B cell (primary cell): ENCODE data around the gene PTGER3. TPM values are rescaled to one million over a fixed set of nuclear protein-coding genes. Genes with fewer than 3 reads are reported as not detected.

Experiments used
- ATAC-seq: fragments of 200-7000 bp; cut with Tn5 transposase; one replicate; pipeline ENCODE4 v1.10.0; 2021; ENCODE audit warnings: low read depth, mild to moderate bottlenecking, moderate number of reproducible peaks, moderate library complexity
- CTCF ChIA-PET: fragments of 350-600 bp; sonication (Branson Sonifier 250); formaldehyde crosslinking; loops from one replicate; lab custom pipeline; 2021; ENCODE audit warnings: antibody characterized with exemption, inconsistent platforms; lab: Charles Lee
- POLR2A ChIA-PET: fragments of 350-600 bp; sonication (Branson Sonifier 250); formaldehyde crosslinking; loops from one replicate; lab custom pipeline; 2021; ENCODE audit warnings: antibody characterized with exemption; lab: Charles Lee
- DNase-seq: peaks from one replicate; pipeline ENCODE4 v3.0.0; 2013
- H2AFZ ChIP-seq: 2 replicates; pipeline ENCODE4 v1.6.1; 2012; ENCODE audit warnings: mild to moderate bottlenecking, low read depth, low read length; ENCODE audit not compliant: insufficient read depth, poor library complexity, severe bottlenecking
- H3K27ac ChIP-seq, 2 donors: 1 replicate in 1 of 2; 2 replicates in 1 of 2; pipeline ENCODE4 v1.5.1; 2012 to 2013; ENCODE audit warnings: low read length in 2 of 2, mild to moderate bottlenecking in 2 of 2, moderate library complexity in 1 of 2
- H3K27me3 ChIP-seq, 4 experiments: fragments of 200-600 bp in 1 of 4; sonication (generic) in 1 of 4; replicated peaks in 1 of 4; 1 replicate in 2 of 4; 2 replicates in 2 of 4; pipeline versions ENCODE4 v1.6.1 to v1.7.0; 2013 to 2016; ENCODE audit warnings: low read length in 3 of 4, mild to moderate bottlenecking in 2 of 4, mixed read lengths in 1 of 4, moderate library complexity in 1 of 4; ENCODE audit not compliant: insufficient read depth in 4 of 4, control insufficient read depth in 3 of 4; ENCODE audit errors: control extremely low read depth in 1 of 4
- H3K36me3 ChIP-seq, 2 experiments: replicated peaks in 1 of 2; 1 replicate in 1 of 2; 2 replicates in 1 of 2; pipeline versions ENCODE4 v1.6.1 to v1.7.1; 2013; ENCODE audit warnings: low read length in 1 of 2; ENCODE audit not compliant: insufficient read depth in 2 of 2, control insufficient read depth in 1 of 2; ENCODE audit errors: control extremely low read depth in 1 of 2, extremely low read depth in 1 of 2
- H3K4me1 ChIP-seq, 2 donors: fragments of 200-600 bp in 1 of 2; sonication (generic) in 1 of 2; 1 replicate in 1 of 2; 2 replicates in 1 of 2; pipeline versions ENCODE4 v1.5.1 to v1.6.1; 2013 to 2017; ENCODE audit warnings: low read length in 2 of 2; ENCODE audit not compliant: control insufficient read depth in 2 of 2, insufficient read depth in 2 of 2
- H3K4me2 ChIP-seq: replicated peaks from 2 replicates; pipeline ENCODE3; 2012; ENCODE audit warnings: mild to moderate bottlenecking, low read depth, low read length; ENCODE audit not compliant: poor library complexity, severe bottlenecking
- H3K4me3 ChIP-seq, 5 experiments: fragments of 200-600 bp in 1 of 5; sonication (generic) in 1 of 5; 1 replicate in 3 of 5; 2 replicates in 2 of 5; pipeline versions ENCODE4 v1.5.1 to v1.7.0; 2011 to 2016; ENCODE audit warnings: low read length in 4 of 5, mild to moderate bottlenecking in 4 of 5, low read depth in 2 of 5, control low read depth in 1 of 5, moderate library complexity in 1 of 5; ENCODE audit not compliant: insufficient read depth in 1 of 5; ENCODE audit errors: control extremely low read depth in 1 of 5, extremely low read depth in 1 of 5
- H3K79me2 ChIP-seq: fragments of 200-600 bp; sonication (generic); one replicate; pipeline ENCODE4 v1.6.0; 2016; ENCODE audit warnings: low read length; ENCODE audit not compliant: control insufficient read depth, insufficient read depth
- H3K9ac ChIP-seq: fragments of 200-600 bp; sonication (generic); 2 replicates; pipeline ENCODE4 v1.6.1; 2017; ENCODE audit warnings: mild to moderate bottlenecking, low read length, moderate library complexity
- H3K9me3 ChIP-seq, 3 donors: one replicate each; pipeline versions ENCODE4 v1.6.1 to v1.7.1; 2013; ENCODE audit warnings: low read length in 2 of 3; ENCODE audit not compliant: control insufficient read depth in 2 of 3, insufficient read depth in 1 of 3; ENCODE audit errors: control extremely low read depth in 1 of 3
- H4K20me1 ChIP-seq: 2 replicates; pipeline ENCODE4 v1.6.0; 2012; ENCODE audit warnings: mild to moderate bottlenecking, low read length; ENCODE audit not compliant: insufficient read depth, control insufficient read depth, poor library complexity, severe bottlenecking
- H3K27ac Mint-ChIP-seq: one replicate; pipeline ENCODE4 v1.8.0; 2021; ENCODE audit warnings: mixed read lengths
- H3K27me3 Mint-ChIP-seq: one replicate; pipeline ENCODE4 v1.8.0; 2021; ENCODE audit warnings: mixed read lengths
- H3K4me1 Mint-ChIP-seq: one replicate; pipeline ENCODE4 v1.8.0; 2021; ENCODE audit warnings: mixed read lengths
- H3K4me3 Mint-ChIP-seq: one replicate; pipeline ENCODE4 v1.8.0; 2021; ENCODE audit warnings: mixed read lengths
- H3K9me3 Mint-ChIP-seq: one replicate; pipeline ENCODE4 v1.8.0; 2022; ENCODE audit warnings: mixed read lengths; ENCODE audit not compliant: insufficient read depth
- CTCF ChIP-seq: fragments of 200-600 bp; IDR thresholded peaks from one replicate; pipeline ENCODE4 v1.8.0; 2022; ENCODE audit warnings: antibody characterized with exemption, mild to moderate bottlenecking
- EZH2 ChIP-seq: IDR thresholded peaks from 2 replicates; pipeline ENCODE4 v1.6.1; 2012; ENCODE audit warnings: borderline replicate concordance, low read depth, mild to moderate bottlenecking, moderate library complexity, low read length; ENCODE audit not compliant: insufficient read depth, poor library complexity, severe bottlenecking
- WGBS: methylation state at CpG from one replicate; pipeline ENCODE4 v1.1.5; 2013; ENCODE audit warnings: missing lambda C conversion rate; ENCODE audit not compliant: insufficient coverage; 5-methylcytosine and 5-hydroxymethylcytosine counted together
- intact Hi-C: fragments of 100-400 bp; cut with micrococcal nuclease; formaldehyde crosslinking; loops from one replicate; pipeline ENCODE4 v1.10.0; 2022
- polyA minus RNA-seq: library from RNA; depleted of rRNA, polyadenylated mRNA; stranded (reverse); fragments of >200 nt; gene quantifications from 2 replicates; pipeline ENCODE4 v1.2.3, GENCODE V29; 2012
- polyA plus RNA-seq: library from polyadenylated mRNA; depleted of rRNA; stranded (reverse); fragments of >200 nt; gene quantifications from 2 replicates; pipeline ENCODE4 v1.2.3, GENCODE V29; 2012
- total RNA-seq, 2 donors: library from RNA; stranded (reverse); fragments of 120-200 nt in 1 of 2; gene quantifications; 1 replicate in 1 of 2; 2 replicates in 1 of 2; pipeline versions ENCODE4 v1.2.3 to v1.2.4, GENCODE V29; 2013 to 2022

PTGER3 gene
- total RNA-seq = 0.22 and 0.27 TPM in 2 replicates
- 0.09 TPM for total RNA-seq (2013)
- polyA plus RNA-seq = 0.03 TPM in 1 of 2 replicates, not detected in the other
- polyA minus RNA-seq = 0.17 and 0.50 TPM in 2 replicates

GRCh38 chr1:71047635-71048607 is at the start of gene PTGER3:
Gene PTGER3, minus strand, starts transcription at chr1:71047816. Its CDS starts 239 bp downstream, at chr1:71047577.
- WGBS = 4% methylated on average over 50 of the region's 56 CpGs
- Histone ChIP-seq H2AFZ (peak within 1 kb of the TSS; percentile 81), H3K9me3 (peaks cover 0 to 11% (median 0%) of the 10 kb centered on the region in 3 donors), H3K4me2 (peak within 1 kb of the TSS; percentile 91), H3K27me3 (peaks cover 0 to 35% (median 30%) of the 10 kb centered on the region in 4 experiments), H3K4me1 (peaks cover 17 to 21% of the 10 kb centered on the region in 2 donors), H3K27ac (no peak within 1 kb of the TSS), H4K20me1 (no peaks in the 10 kb centered on the region), H3K9ac (peak within 1 kb of the TSS; percentile 62), H3K36me3 (no peaks in the 10 kb centered on the region), H3K79me2 (no peaks in the 10 kb centered on the region), H3K4me3 (peak within 1 kb of the TSS in 4 of 5 experiments; percentile 29 to 64 (median 48))
- ATAC-seq = peak; percentile 47
- intact Hi-C loops = loop anchor here (5.0 kb wide), 1 partner anchor 34 kb away; the partner anchor contains the start of gene ZRANB2
- Mint-ChIP-seq H3K4me1 (peaks cover 17% of the 10 kb centered on the region), H3K27ac (no peak within 1 kb of the TSS), H3K9me3 (no peaks in the 10 kb centered on the region), H3K4me3 (peak within 1 kb of the TSS; percentile 86), H3K27me3 (peaks cover 46% of the 10 kb centered on the region)
- peak; percentile 46 for DNase-seq
- ChIA-PET POLR2A (interaction anchor here (0.5 kb wide), 1 partner anchor 20 kb away, joined by 5 read pairs; no protein-coding TSS in a partner anchor), CTCF (no interaction called here)
- TF ChIP-seq EZH2 = no peak
- TF ChIP-seq CTCF = no peak
